OCI-LY3 (cell line): ENCODE results near the gene EMID1.
A peak's percentile ranks its signal among the peaks of the same experiment; 100 is the strongest.

Source experiments
- H2AFZ ChIP-seq: fragments of 200-600, 300-600 bp; shearing (Covaris generic); 2 replicates; pipeline ENCODE4 v1.6.0; 2014; ENCODE audit warnings: antibody characterized with exemption, low read depth, low read length
- H3K27ac ChIP-seq: fragments of 200-600, 300-600 bp; sonication (generic); 2 replicates; pipeline ENCODE4 v1.5.1; 2014; ENCODE audit warnings: mild to moderate bottlenecking, low read length, moderate library complexity, mixed read lengths
- H3K27me3 ChIP-seq: fragments of 200-600, 300-600 bp; sonication (generic); 2 replicates; pipeline ENCODE4 v1.6.1; 2014; ENCODE audit warnings: low read depth, low read length, mixed read lengths
- H3K36me3 ChIP-seq: fragments of 200-600, 300-600 bp; sonication (generic); replicated peaks from 2 replicates; pipeline ENCODE3; 2014; ENCODE audit warnings: low read depth, low read length, mixed read lengths
- H3K4me1 ChIP-seq: fragments of 300-600, 200-600 bp; sonication (generic); 2 replicates; pipeline ENCODE4 v1.6.1; 2014; ENCODE audit warnings: low read length, mixed read lengths
- H3K4me2 ChIP-seq: fragments of 200-600, 300-600 bp; sonication (generic); 2 replicates; pipeline ENCODE4 v1.6.1; 2014; ENCODE audit warnings: low read length, mixed read lengths
- H3K4me3 ChIP-seq: fragments of 300-600, 200-600 bp; sonication (generic); 2 replicates; pipeline ENCODE4 v1.5.1; 2014; ENCODE audit warnings: antibody characterized with exemption, mild to moderate bottlenecking, low read length, moderate library complexity
- H3K79me2 ChIP-seq: fragments of 300-600, 200-600 bp; shearing (Covaris generic); 2 replicates; pipeline ENCODE4 v1.6.1; 2014; ENCODE audit warnings: mild to moderate bottlenecking, low read length, mixed read lengths
- H3K9ac ChIP-seq: fragments of 300-600, 200-600 bp; shearing (Covaris generic); 2 replicates; pipeline ENCODE4 v1.6.0; 2014; ENCODE audit warnings: mild to moderate bottlenecking, low read length, moderate library complexity
- H3K9me3 ChIP-seq: fragments of 200-600, 300-600 bp; shearing (Covaris generic); 2 replicates; pipeline ENCODE4 v1.6.1; 2014; ENCODE audit warnings: low read length, mixed read lengths; ENCODE audit not compliant: insufficient read depth
- H4K20me1 ChIP-seq: fragments of 200-600, 300-600 bp; sonication (generic); 2 replicates; pipeline ENCODE4 v1.6.1; 2016; ENCODE audit warnings: low read length, mixed read lengths; ENCODE audit not compliant: insufficient read depth
- CTCF ChIP-seq: fragments of 200-600, 300-600 bp; sonication (generic); IDR thresholded peaks from 2 replicates; pipeline ENCODE4 v1.5.1; 2014; ENCODE audit warnings: antibody characterized with exemption, low read length, low read depth
- EZH2phosphoT487 ChIP-seq: fragments of 200-600 bp; shearing (Covaris generic); IDR thresholded peaks from 2 replicates; pipeline ENCODE4 v1.6.1; 2018; ENCODE audit warnings: antibody characterized with exemption, mixed run types, low read depth

The EMID1 gene

GRCh38 chr22:29302681-29303465 is 97.2 kb downstream of the EMID1 start:
- H2AFZ ChIP-seq: no peak overlapping the region
- H3K4me2 ChIP-seq: no peak overlapping the region
- H4K20me1 ChIP-seq: peaks cover 32% of the 10 kb centered on the region
- H3K27ac ChIP-seq: no peak overlapping the region
- H3K4me1 ChIP-seq: peaks cover 4% of the 10 kb centered on the region; the same call in 1 of the 2 replicates
- peaks cover 27% of the 10 kb centered on the region for H3K36me3 ChIP-seq
- no peak overlapping the region for H3K9ac ChIP-seq
- TF ChIP-seq CTCF: no peak
- TF ChIP-seq EZH2phosphoT487: no peak
- no peaks in the 10 kb centered on the region for H3K79me2 ChIP-seq
- H3K27me3 ChIP-seq: peaks cover 5% of the 10 kb centered on the region; the same call in 1 of the 2 replicates
- no peak overlapping the region for H3K4me3 ChIP-seq
- H3K9me3 ChIP-seq: no peaks in the 10 kb centered on the region

GRCh38 chr22:29305836-29306174 is 100.1 kb downstream of the EMID1 start:
- TF ChIP-seq CTCF (no peak), EZH2phosphoT487 (no peak)
- H2AFZ ChIP-seq: peak overlapping the region; percentile 87; the same call in 1 of the 2 replicates
- peaks cover 5% of the 10 kb centered on the region; the same call in 1 of the 2 replicates for H3K27me3 ChIP-seq
- H4K20me1 ChIP-seq: peaks cover 11% of the 10 kb centered on the region
- no peaks in the 10 kb centered on the region for H3K9me3 ChIP-seq
- H3K9ac ChIP-seq: no peak overlapping the region
- peaks cover 4% of the 10 kb centered on the region for H3K36me3 ChIP-seq
- peak overlapping the region; percentile 92 for H3K4me2 ChIP-seq
- no peaks in the 10 kb centered on the region for H3K79me2 ChIP-seq
- H3K4me3 ChIP-seq: peak overlapping the region; percentile 77
- H3K27ac ChIP-seq: no peak overlapping the region
- H3K4me1 ChIP-seq: peaks cover 4% of the 10 kb centered on the region; the same call in 1 of the 2 replicates

GRCh38 chr22:29306175-29306834 is 100.6 kb downstream of the EMID1 start, which contains the start of gene GAS2L1:
Gene GAS2L1, plus strand, starts transcription at chr22:29306650. Its CDS starts 1,456 bp downstream, at chr22:29308106.
- H3K27me3 ChIP-seq: peaks cover 5% of the 10 kb centered on the region; the same call in 1 of the 2 replicates
- H3K4me2 ChIP-seq: peak within 1 kb of the TSS; percentile 92
- H3K9ac ChIP-seq: peak within 1 kb of the TSS; percentile 45
- no peaks in the 10 kb centered on the region for H3K79me2 ChIP-seq
- peak within 1 kb of the TSS; percentile 87 for H2AFZ ChIP-seq
- peaks cover 2% of the 10 kb centered on the region for H3K36me3 ChIP-seq
- H3K27ac ChIP-seq: no peak within 1 kb of the TSS
- peaks cover 4% of the 10 kb centered on the region; the same call in 1 of the 2 replicates for H3K4me1 ChIP-seq
- TF ChIP-seq EZH2phosphoT487 (no peak), CTCF (peak; percentile 47)
- H3K9me3 ChIP-seq: no peaks in the 10 kb centered on the region
- H3K4me3 ChIP-seq: peak within 1 kb of the TSS; percentile 77
- H4K20me1 ChIP-seq: peaks cover 6% of the 10 kb centered on the region
